Lung microvascular endothelial cell (primary cell): ENCODE measurements around the gene TUBB8. TPM values are rescaled to one million over a fixed set of nuclear protein-coding genes. Genes with fewer than 3 reads are reported as not detected.
"Not testable (repeated sequence)": the region's sequence is repeated elsewhere in the genome, so short reads cannot be mapped to it uniquely, and the experiment has no call there.

Experiments used
- DNase-seq, 2 donors: peaks; one replicate each; pipeline versions ENCODE4 v3.0.0 to v3.0.0-alpha.2; 2010; ENCODE audit warnings: low read depth in 2 of 2
- total RNA-seq: library from RNA; depleted of rRNA; stranded (reverse); fragments of >200 nt; gene quantifications from 2 replicates; pipeline ENCODE4 v1.2.1, GENCODE V29; 2014

TUBB8 gene
- not detected in 2 replicates for total RNA-seq

GRCh38 chr10:48996-49395 lies at the start of gene TUBB8:
Gene TUBB8, minus strand, starts transcription at chr10:49296. Its CDS starts 58 bp downstream, at chr10:49238.
- no peak for DNase-seq

GRCh38 chr10:96466-96865 lies 47.4 kb upstream of the TUBB8 start:
- no peak for DNase-seq

GRCh38 chr10:95356-96115 lies 46.4 kb upstream of the TUBB8 start:
- DNase-seq = no peak

GRCh38 chr10:94613-95012 lies 45.5 kb upstream of the TUBB8 start:
- no peak for DNase-seq

GRCh38 chr10:92846-93245 lies 43.8 kb upstream of the TUBB8 start:
- no peak for DNase-seq

- DNase-seq = no peak
These were observed 43.1 kb upstream of the TUBB8 start for GRCh38 chr10:92153-92552.

GRCh38 chr10:91313-91712 lies 42.2 kb upstream of the TUBB8 start:
- DNase-seq = no peak

- no peak for DNase-seq
These were observed 41.1 kb upstream of the TUBB8 start for GRCh38 chr10:90161-90560.

- no peak for DNase-seq
These were observed 40.2 kb upstream of the TUBB8 start for GRCh38 chr10:89248-89647.

GRCh38 chr10:88253-88652 lies 39.2 kb upstream of the TUBB8 start:
- DNase-seq = no peak

GRCh38 chr10:87177-88080 lies 38.3 kb upstream of the TUBB8 start:
- DNase-seq = no peak

- DNase-seq = no peak
These were observed 36.9 kb upstream of the TUBB8 start for GRCh38 chr10:86031-86430.

GRCh38 chr10:85044-85443 lies 35.9 kb upstream of the TUBB8 start:
- DNase-seq = no peak

GRCh38 chr10:83930-84530 lies 34.9 kb upstream of the TUBB8 start:
- no peak for DNase-seq

- DNase-seq = no peak
These were observed 31.5 kb upstream of the TUBB8 start for GRCh38 chr10:80477-81105.

GRCh38 chr10:79532-80215 lies 30.6 kb upstream of the TUBB8 start:
- no peak for DNase-seq

GRCh38 chr10:78556-78955 lies 29.5 kb upstream of the TUBB8 start:
- no peak for DNase-seq

- DNase-seq = not testable (repeated sequence)
These were observed 25.1 kb upstream of the TUBB8 start for GRCh38 chr10:74266-74621.

GRCh38 chr10:73543-74265 lies 24.6 kb upstream of the TUBB8 start:
- DNase-seq = peak; percentile 61 to 73

GRCh38 chr10:68156-68555 lies 19.1 kb upstream of the TUBB8 start:
- DNase-seq = not testable (repeated sequence)

GRCh38 chr10:49926-50325 lies 830 bp upstream of the TUBB8 start:
- not testable (repeated sequence) for DNase-seq
